HG03025 (cell line): Measurements from ENCODE around the gene MOGAT2.
"Not testable (repeated sequence)": the region's sequence is repeated elsewhere in the genome, so short reads cannot be mapped to it uniquely, and the experiment has no call there.

ENCODE experiments used
- ATAC-seq: cut with Tn5 transposase; IDR thresholded peaks from one replicate; pipeline ENCODE4 v1.9.1; 2021; ENCODE audit warnings: mild to moderate bottlenecking, moderate library complexity; ENCODE audit not compliant: unreplicated experiment, low FRiP score

Gene MOGAT2

GRCh38 chr11:75717608-75718418 lies at the start of gene MOGAT2:
Gene MOGAT2 (plus strand): TSS chr11:75717838. CDS start chr11:75717889, 51 bp downstream.
- no peak for ATAC-seq

GRCh38 chr11:75668451-75669297 lies 49.0 kb upstream of the MOGAT2 start, which contains the start of gene MAP6:
Gene MAP6 (minus strand): TSS chr11:75669038. CDS start chr11:75668369, 669 bp downstream.
- no peak for ATAC-seq

DNA sequence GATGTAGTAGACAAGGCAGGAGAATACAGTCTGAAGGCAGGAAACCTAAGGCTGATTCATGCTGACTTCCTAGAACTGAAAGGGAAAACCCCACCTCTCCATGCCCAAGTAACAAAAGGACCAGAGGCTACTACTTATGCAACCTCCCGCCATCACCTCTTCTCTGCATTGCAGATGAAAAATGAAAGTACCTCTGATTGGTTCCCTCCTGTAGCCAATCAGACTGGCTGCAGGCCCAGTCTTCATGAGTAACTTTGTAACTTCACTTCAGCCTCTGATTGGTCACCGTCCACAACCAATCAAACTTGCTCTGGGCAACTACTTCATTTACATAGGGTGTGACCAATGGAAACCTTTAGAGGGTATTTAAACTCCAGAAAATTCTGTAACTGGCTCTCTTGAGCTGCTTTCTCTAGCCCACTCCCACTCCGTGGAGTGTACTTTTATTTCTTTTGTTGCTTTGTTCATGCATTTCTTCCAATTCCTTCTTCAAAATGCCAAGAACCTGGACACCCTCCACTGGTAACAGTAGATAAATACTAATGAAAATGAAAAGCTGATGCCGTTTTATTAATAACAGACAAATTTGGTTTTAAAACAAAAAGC lies 43.6 kb upstream of the MOGAT2 start:
- no peak for ATAC-seq

DNA sequence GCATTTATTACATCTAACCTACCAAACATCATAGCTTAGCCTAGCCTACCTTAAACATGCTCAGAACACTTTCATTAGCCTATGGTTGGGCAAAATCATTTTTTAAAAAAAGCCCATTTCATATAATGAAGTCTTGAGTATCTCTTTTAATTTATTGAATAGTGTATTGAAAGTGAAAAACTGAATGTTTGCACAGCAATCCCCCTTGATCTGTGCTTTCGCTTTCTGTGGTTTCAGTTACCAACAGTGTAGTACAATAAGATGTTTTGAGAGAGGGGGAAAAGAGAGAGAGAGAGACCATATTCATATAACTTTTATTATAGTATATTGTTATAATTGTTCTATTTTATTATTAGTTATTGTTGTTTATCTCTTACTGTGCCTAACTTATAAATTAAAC lies 40.4 kb upstream of the MOGAT2 start:
- no peak for ATAC-seq

DNA sequence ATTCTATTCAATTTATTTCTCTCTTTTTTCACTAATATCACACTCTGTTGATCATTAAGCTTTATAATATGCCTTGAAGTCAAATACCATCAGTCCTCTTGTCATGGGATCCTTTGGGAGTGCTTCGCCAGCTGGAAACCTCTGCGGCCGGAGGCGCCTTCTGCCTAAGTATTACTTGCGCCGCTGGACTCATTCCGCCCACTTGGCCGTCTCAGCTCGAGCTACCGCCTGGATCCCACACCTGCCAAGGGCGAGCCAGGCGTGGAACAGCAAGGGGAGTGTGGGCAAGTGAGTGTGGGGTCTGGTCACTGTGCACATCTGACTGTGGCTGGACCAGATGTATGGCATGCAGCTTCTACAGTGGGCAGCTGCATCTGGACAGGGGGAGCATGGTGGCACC lies 39.7 kb upstream of the MOGAT2 start:
- ATAC-seq: no peak

GRCh38 chr11:75678620-75679259 lies 38.9 kb upstream of the MOGAT2 start:
- no peak for ATAC-seq

DNA sequence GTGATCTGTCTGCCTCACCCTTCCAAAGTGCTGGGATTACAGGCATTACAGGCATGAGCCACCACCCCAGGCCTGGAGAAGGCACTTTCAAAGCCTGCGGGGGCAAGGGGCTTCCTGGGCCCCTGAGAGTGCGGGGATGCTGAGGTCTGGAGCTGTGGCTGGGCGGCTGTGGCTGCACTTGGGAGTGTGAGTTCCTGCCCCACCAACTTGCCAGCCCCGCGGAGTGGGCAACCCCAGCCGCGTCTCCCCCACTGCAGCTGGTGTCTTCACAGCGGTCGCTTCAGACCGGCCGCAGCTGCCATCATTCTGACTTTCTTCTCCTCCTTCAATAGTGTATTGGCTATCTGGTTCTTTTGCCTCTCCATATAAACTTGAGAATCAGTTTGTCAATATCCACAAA lies 38.1 kb upstream of the MOGAT2 start:
- no peak for ATAC-seq

DNA sequence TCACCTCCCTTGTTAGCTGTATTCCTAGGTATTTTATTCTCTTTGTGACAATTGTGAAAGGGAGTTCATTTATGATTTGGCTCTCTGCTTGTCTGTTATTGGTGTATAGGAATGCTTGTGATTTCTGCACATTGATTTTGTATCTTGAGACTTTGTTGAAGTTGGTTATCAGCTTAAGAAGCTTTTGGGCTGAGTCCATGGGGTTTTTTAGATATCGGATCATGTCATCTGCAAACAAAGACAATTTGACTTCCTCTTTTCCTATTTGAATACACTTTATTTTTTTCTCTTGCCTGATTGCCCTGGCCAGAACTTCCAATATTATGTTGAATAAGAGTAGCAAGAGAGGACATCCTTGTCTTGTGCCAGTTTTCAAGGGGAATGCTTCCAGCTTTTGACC lies 33.8 kb upstream of the MOGAT2 start:
- not testable (repeated sequence) for ATAC-seq

- ATAC-seq: no peak
Measured at GRCh38 chr11:75689863-75690609, 27.6 kb upstream of the MOGAT2 start.

GRCh38 chr11:75691804-75692203 lies 25.8 kb upstream of the MOGAT2 start:
- ATAC-seq: no peak

DNA sequence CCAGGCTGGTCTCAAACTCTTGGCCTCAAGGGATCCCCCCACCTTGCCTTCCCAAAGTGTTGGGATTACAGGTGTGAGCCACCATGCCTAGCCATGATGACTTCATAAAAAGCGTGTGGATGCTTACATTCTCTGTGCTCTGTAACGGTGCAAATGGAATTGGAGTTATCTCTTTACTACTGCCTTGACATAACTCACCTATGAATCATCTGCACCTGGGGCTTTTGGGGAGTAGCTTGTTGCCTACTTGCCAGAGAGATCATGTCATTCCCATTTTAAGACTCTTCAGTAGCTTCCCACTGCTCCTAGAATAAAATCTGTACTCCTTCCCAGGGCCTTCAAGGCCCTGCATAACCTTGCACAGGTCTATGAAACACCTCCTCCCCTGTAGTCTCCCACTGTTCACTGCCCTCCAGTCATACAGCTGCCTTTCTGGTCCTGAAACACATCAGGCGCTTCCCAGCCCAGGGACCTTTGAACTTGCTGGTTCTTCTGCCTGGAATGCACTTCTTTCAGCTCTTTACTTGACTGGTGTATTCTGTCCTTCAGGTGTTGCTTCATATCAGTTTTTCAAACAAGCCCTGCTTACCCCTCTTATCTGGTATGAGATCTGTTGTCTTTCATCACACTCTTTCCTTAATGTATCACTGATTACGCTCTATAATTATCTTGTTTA lies 19.6 kb upstream of the MOGAT2 start:
- ATAC-seq: no peak

GRCh38 chr11:75700940-75701339 lies 16.7 kb upstream of the MOGAT2 start:
- no peak for ATAC-seq

- ATAC-seq: no peak
Measured at GRCh38 chr11:75703695-75704237, 13.9 kb upstream of the MOGAT2 start.

DNA sequence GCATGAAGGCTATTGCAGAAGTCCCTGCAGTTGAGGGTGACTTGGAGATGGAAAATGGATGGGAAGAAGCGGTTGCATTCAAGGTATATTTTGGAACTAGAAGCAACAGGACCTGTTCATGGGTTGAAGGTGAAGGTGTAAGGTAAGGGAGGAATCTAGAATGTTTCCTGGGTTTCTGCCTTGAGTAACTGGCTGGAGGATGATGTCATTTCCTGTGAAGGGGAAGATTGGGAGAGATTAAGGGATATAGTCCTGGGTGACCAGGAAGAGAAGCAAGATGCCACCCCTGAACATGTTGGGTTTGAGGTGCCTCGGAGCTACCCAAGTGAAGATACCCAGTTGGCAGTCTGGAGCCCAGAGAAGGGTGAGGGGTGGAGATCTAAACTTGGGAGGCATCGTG lies 12.1 kb upstream of the MOGAT2 start:
- no peak for ATAC-seq

GRCh38 chr11:75706260-75706729 lies 11.3 kb upstream of the MOGAT2 start:
- ATAC-seq: no peak

DNA sequence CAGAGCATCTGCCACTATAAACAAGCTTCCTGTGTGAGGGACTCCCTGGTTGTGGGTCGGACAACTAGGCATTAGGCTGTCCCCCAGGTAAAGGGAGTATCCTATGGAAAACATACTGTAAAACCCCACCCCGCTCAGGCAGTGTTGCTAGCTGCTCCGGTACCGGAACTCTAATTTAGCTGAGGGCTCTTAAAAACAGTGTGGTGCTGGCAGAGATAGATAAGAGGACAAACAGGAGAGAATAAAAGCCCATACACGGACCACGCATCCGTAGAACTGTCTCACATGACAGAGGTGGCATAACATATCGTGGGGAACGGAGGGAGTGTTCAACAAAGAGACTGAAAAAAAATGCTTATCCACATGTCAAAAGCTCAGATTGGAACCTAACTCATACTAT lies 3.4 kb upstream of the MOGAT2 start:
- no peak for ATAC-seq

DNA sequence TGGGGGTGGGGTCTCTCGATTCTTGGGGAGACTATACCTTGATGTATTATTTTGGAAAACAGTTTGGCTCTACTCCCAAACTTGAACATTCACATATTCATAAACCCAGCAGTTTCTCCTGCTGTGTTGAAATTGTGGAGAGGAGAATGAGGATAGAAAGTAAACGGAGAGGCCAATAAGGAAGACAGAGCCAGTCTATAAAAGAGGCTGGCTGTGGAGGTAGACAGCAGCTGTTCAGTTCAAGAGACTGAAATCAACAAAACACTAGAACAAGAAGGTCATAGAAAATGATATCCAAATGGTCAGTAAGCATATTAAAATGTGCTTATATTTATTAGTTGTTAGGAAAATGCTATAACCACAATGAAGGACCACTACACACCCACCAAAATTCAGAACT lies 1.9 kb upstream of the MOGAT2 start:
- ATAC-seq: no peak

DNA sequence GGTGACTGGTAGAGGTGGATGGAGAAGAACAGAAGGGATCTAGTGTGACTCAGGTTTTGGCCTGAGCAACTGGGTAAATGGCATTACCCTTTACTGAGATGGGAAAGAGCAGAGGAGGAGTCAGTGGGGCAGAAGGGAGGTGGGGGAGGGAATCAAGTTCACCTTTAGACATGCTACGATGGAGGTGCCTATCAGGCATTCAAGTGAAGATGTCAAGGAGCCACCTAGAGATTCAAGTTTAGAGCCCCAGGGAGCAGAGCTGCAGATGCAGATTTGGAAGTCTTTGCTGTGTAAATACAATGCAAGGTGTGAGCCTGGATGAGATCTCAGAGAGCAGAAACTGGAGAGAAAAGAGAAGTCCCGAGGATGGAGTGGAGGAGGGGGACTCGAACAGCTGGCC lies 979 bp upstream of the MOGAT2 start:
- ATAC-seq: no peak
